Panc1 (cell line): ENCODE measurements around the gene PAPSS2. TPM values are rescaled to one million over a fixed set of nuclear protein-coding genes. Genes with fewer than 3 reads are reported as not detected.

ENCODE experiments used
- ATAC-seq: fragments of 200-7000 bp; cut with Tn5 transposase; 2 replicates; pipeline ENCODE4 v1.9.1; 2020; ENCODE audit warnings: mild to moderate bottlenecking, moderate library complexity
- BruUV-seq: library from RNA; stranded (reverse); fragments of 400-500 nt; replicated peaks from 2 replicates; lab custom pipeline; 2021; lab: Mats Ljungman, UMichigan
- CTCF ChIA-PET: fragments of 300-600 bp; sonication (Branson Sonifier 250); formaldehyde crosslinking; loops from one replicate; lab custom pipeline; 2022; ENCODE audit warnings: antibody characterized with exemption; lab: Charles Lee
- POLR2A ChIA-PET: fragments of 300-600 bp; sonication (Branson Sonifier 250); formaldehyde crosslinking; loops from one replicate; lab custom pipeline; 2022; ENCODE audit warnings: antibody characterized with exemption; lab: Charles Lee
- DNase-seq: peaks from one replicate; pipeline ENCODE4 v3.0.0-alpha.2; 2010; ENCODE audit warnings: low read depth, low spot score
- H3K27ac ChIP-seq: 2 replicates; pipeline ENCODE4 v1.5.1; 2011; ENCODE audit warnings: mild to moderate bottlenecking, low read length, inconsistent platforms
- H3K27me3 ChIP-seq: fragments of 200-500 bp; sonication (Bioruptor generic); 2 replicates; pipeline ENCODE4 v1.6.0; 2014; ENCODE audit warnings: low read length, inconsistent platforms; ENCODE audit not compliant: control insufficient read depth, insufficient read depth
- H3K36me3 ChIP-seq: fragments of 200-500 bp; sonication (Bioruptor generic); 2 replicates; pipeline ENCODE4 v1.5.1; 2014; ENCODE audit warnings: inconsistent platforms, mild to moderate bottlenecking, low read length, moderate library complexity; ENCODE audit not compliant: control insufficient read depth, insufficient read depth
- H3K4me1 ChIP-seq: 2 replicates; pipeline ENCODE4 v1.5.1; 2011; ENCODE audit warnings: inconsistent platforms, mild to moderate bottlenecking, low read length, moderate library complexity; ENCODE audit not compliant: control insufficient read depth, insufficient read depth
- H3K4me3 ChIP-seq, 2 experiments: 2 replicates each; pipeline ENCODE4 v1.5.1; 2011 to 2012; ENCODE audit warnings: low read depth in 2 of 2, low read length in 2 of 2, mild to moderate bottlenecking in 2 of 2, inconsistent platforms in 1 of 2, moderate library complexity in 1 of 2
- H3K9me3 ChIP-seq: fragments of 200-500 bp; sonication (Bioruptor generic); 2 replicates; pipeline ENCODE4 v1.5.1; 2014; ENCODE audit warnings: low read depth, mild to moderate bottlenecking, inconsistent platforms, low read length, moderate library complexity; ENCODE audit not compliant: control insufficient read depth, insufficient read depth
- CTCF ChIP-seq: fragments of 450-650 bp; IDR thresholded peaks from 2 replicates; pipeline ENCODE4 v1.5.1; 2017; ENCODE audit warnings: mild to moderate bottlenecking
- POLR2AphosphoS5 ChIP-seq: IDR thresholded peaks from 2 replicates; pipeline ENCODE4 v1.6.1; 2012; ENCODE audit warnings: mild to moderate bottlenecking, low read depth, low read length, moderate library complexity
- REST ChIP-seq, 2 experiments: IDR thresholded peaks; 2 replicates each; pipeline ENCODE4 v1.6.1; 2011 to 2012; ENCODE audit warnings: low read depth in 2 of 2, control low read depth in 1 of 2, low read length in 1 of 2, mild to moderate bottlenecking in 1 of 2, moderate library complexity in 1 of 2; ENCODE audit not compliant: insufficient read depth in 1 of 2
- SIN3A ChIP-seq: IDR thresholded peaks from 2 replicates; pipeline ENCODE4 v1.6.1; 2012; ENCODE audit warnings: low read depth, mild to moderate bottlenecking, low read length, moderate library complexity, borderline replicate concordance; ENCODE audit not compliant: insufficient read depth
- TCF7L2 ChIP-seq: IDR thresholded peaks from 2 replicates; pipeline ENCODE4 v1.6.1; 2011; ENCODE audit warnings: mild to moderate bottlenecking, low read depth, low read length, inconsistent platforms
- in situ Hi-C: cut with HindIII; loops from 2 replicates; pipeline ENCODE4 v1.10.0; 2016; ENCODE audit warnings: low sequenced_read_pairs, low pct_unique_long_range_greater_than_20kb
- intact Hi-C: fragments of 100-400 bp; cut with micrococcal nuclease; formaldehyde crosslinking; loops from one replicate; pipeline ENCODE4 v1.10.0; 2022; ENCODE audit not compliant: unreplicated experiment
- total RNA-seq: library from RNA; stranded (reverse); gene quantifications from one replicate; pipeline ENCODE4 v1.2.1, GENCODE V29; 2021; ENCODE audit not compliant: unreplicated experiment

PAPSS2 gene
- total RNA-seq, 1 experiment from 2014 or later: 17.1 TPM

GRCh38 chr10:87757685-87758084 is 98.0 kb downstream of the PAPSS2 start:
- CTCF ChIA-PET: interaction anchor here (0.6 kb wide), 1 partner anchor 14 kb away, joined by 5 read pairs; no protein-coding TSS in a partner anchor
- TF ChIP-seq REST (IDR thresholded peaks at IDR 0.05; ENCODE audit: insufficient read depth in 1 of 2, low read depth in 2 of 2, low read length in 1 of 2) (no peak), POLR2AphosphoS5 (no peak), SIN3A (no peak), TCF7L2 (no peak), CTCF (no peak)
- H3K9me3 ChIP-seq: no peaks in the 10 kb centered on the region
- no peaks in the 10 kb centered on the region for H3K4me1 ChIP-seq
- no peak overlapping the region for H3K27ac ChIP-seq
- H3K27me3 ChIP-seq: no peaks in the 10 kb centered on the region
- intact Hi-C loops (no loop called here), in situ Hi-C loops (no loop called here)
- no TSS peak for BruUV-seq
- ATAC-seq (no peak), DNase-seq (no peak)
- H3K36me3 ChIP-seq: peaks cover 28% of the 10 kb centered on the region
- POLR2A ChIA-PET: no interaction called here
- no peak overlapping the region for H3K4me3 ChIP-seq

GRCh38 chr10:87759551-87759950 is 99.9 kb downstream of the PAPSS2 start:
- Histone ChIP-seq H3K4me1 (no peaks in the 10 kb centered on the region), H3K27ac (no peak overlapping the region), H3K4me3 (no peak overlapping the region), H3K9me3 (no peaks in the 10 kb centered on the region), H3K27me3 (no peaks in the 10 kb centered on the region), H3K36me3 (peaks cover 15% of the 10 kb centered on the region)
- in situ Hi-C loops: no loop called here
- TF ChIP-seq TCF7L2 (no peak), CTCF (no peak)
- ChIA-PET POLR2A (no interaction called here), CTCF (interaction anchor here (0.6 kb wide), 1 partner anchor 559 kb away, joined by 3 read pairs; no protein-coding TSS in a partner anchor)
- DNase-seq: no peak
- intact Hi-C loops: no loop called here
- no TSS peak for BruUV-seq
- ATAC-seq: no peak
